NCI-H748 (cell line): ENCODE results near the gene NINJ2.
A peak's percentile ranks its signal among the peaks of the same experiment; 100 is the strongest.

Experiments used
- DNase-seq: peaks from one replicate; lab custom pipeline; 2025; ENCODE audit not compliant: unreplicated experiment; lab: John Stamatoyannopoulos, UW

Gene NINJ2

DNA sequence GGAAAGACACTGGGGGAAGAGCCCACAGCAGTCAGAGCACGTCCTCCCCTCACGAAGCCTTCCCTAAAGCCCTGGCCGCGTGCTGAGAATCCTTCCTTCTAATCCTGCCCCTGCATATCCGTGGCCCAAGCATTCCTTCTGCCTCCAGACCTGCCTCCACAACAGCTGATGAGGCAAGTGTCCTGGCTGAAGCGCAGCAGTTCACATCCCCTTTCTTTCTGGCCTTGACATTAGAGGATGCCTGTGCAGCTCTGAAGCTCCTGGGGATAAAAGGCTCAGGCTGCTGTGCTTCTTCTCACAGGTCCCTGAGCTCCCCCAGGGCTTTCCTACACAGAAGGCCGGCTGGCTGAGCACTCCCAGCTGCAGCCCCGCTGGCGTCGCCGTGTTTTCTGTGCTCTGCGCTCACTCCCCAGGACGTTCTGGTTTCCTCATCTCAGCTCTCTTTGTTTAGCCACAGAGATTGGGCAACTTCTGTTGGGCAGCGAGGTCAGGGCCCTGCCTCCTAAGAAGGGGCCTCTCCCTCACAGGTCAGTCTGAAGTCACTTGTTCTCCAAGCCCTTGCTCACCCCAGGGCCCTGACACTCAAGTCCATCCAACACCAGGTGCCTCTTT lies 45.8 kb downstream of the NINJ2 start:
- DNase-seq = no peak

DNA sequence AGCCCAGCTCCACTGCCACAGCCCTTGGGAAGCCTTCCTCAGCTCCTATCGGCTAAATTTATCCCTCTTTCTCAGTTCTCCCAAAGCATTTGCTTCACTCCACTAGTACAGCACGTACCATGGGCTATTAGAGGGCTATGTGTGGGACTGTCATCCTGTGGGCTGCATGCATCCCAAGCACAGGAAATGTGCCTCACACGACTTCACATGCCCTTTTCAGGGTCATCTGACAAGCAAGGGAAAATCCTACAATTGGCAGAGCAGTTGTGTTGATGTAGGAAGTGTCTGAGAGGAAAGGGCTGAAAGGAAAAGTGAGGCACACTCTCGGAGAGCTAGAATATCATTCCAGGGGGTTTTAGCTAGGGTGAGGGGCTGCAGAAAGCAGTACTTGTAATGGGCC lies 47.6 kb downstream of the NINJ2 start:
- DNase-seq = no peak

DNA sequence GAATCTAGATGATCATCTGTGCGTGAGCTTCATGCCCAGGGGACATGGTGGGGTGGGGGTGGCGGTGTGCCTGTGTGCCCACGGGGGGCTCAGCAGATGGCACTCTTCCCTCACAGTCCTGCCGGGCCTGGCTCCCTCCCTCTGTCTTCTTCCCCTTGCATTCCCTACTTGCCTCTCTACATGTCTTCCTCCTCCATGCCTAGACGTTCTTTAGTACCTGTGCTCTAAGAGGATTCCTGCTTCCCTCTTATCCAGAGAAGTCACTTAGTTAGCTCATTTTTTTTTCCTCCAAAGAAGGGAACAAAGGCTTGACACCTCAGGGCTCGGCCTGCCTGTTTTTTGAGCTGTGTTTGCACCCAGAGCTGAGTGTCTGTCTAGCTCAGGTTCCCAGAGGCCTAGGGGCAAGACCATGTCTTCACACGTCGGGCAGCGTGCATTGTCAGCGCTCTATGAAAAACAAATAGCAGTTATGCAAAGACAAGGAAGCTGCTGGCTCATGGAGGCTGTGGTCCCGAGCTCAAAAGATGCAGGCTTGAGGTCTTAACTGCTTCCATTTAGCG lies 48.8 kb downstream of the NINJ2 start:
- no peak for DNase-seq

DNA sequence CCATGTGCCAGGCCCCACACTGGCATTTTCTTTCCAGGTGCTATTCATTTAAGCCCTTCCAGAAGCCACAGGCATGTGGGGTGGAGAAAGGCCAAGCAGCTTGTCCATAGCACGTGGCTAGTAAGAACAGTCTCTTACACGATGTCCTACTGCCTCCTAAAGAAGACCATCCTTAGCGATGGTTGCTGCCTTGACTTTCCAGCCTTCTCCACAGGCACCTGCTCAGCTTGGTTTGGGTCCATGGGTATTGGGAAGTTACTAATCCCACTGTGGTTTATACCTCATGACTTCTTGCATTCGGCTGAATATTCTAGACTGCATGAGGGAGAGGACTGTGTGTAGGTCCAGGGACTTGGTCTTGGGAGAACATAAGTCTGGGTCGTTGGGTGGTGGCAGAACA lies 49.2 kb downstream of the NINJ2 start:
- no peak for DNase-seq

DNA sequence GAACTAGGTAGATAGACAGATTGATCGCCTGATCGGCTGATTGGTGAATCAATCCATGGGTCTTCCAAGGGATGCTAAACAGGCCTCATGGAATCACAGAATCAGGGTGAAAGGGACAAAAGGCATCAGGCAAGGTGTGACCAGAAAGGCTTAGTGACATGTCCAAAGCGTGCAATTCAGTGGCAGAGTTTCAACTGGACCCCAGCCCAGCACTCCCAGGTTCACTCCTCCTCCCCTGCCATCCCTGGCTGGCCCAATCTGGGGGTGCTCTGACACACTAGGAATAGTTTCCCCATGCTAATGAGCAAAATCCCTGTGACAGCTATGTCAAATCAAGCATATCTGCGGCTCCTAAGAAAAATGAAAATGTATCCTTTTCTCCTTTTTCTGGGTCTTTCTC lies 50.4 kb downstream of the NINJ2 start:
- DNase-seq = no peak

DNA sequence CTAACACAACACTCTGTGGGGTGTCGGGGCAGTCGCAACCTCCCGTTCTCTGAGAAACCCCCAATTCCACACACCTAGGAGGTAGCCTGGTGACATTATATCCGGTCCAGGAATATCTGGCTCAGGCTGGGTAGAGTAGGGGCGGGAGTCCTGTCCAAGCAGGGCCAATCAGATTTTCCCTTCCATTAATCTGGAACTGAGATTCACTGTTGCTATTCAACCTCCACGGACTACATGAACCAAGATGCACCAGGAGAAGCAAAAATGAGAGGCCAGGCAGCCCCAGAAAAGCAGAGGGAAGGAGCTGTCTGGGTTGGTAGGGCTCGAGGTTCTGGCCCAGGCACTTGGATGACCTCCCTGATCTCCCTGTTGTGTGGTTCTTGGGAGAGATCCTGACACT lies 51.0 kb downstream of the NINJ2 start:
- no peak for DNase-seq

DNA sequence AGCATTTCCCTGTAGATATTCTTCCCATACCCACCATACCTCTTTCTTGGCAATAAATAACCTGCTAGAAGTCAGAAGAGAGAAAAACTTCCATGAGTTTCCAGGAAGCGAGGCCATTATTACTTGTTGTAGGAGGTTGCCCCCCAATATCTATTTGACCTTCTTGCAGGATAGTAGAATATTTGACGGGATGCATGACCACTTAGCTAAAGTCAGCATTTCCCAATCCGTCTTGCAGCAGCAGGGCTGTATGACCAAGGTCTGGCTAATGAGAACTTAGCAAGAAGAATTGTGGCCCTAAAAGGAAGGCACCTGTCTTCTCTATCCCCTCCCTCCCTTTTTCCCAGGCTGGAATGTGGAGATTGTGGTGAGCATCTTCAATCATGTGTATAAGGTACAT lies 51.5 kb downstream of the NINJ2 start:
- DNase-seq = no peak

DNA sequence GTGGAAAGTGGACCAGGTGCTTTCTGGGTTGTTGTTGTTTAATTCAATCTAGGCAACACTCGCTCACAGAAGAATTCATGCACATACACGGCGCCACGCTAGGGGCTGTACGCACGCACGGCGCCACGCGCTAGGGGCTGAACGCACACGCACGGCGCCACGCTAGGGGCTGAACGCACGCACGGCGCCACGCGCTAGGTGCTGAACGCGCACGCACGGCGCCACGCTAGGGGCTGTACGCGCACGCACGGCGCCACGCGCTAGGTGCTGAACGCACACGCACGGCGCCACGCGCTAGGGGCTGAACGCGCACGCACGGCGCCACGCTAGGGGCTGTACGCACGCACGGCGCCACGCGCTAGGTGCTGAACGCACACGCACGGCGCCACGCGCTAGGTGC lies 54.3 kb downstream of the NINJ2 start:
- no peak for DNase-seq

DNA sequence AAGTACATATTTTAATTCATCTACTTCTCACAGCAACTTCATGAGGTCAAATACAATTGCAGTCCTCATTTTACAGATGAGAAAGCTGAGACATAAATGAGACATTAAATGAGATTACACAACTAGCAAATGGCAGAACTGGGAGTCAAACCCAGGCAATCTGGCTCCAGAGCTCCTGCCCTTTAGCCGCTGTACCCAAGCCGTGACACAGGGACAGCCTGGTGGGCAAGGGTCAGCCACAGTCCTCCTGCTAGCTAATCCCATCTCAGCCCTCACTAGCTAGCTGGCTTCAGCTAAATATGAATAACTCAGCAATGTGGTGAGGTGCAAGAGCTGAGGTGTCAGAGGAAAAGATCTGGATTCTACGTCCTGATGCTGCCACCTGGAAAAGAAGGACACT lies 54.8 kb downstream of the NINJ2 start:
- no peak for DNase-seq

DNA sequence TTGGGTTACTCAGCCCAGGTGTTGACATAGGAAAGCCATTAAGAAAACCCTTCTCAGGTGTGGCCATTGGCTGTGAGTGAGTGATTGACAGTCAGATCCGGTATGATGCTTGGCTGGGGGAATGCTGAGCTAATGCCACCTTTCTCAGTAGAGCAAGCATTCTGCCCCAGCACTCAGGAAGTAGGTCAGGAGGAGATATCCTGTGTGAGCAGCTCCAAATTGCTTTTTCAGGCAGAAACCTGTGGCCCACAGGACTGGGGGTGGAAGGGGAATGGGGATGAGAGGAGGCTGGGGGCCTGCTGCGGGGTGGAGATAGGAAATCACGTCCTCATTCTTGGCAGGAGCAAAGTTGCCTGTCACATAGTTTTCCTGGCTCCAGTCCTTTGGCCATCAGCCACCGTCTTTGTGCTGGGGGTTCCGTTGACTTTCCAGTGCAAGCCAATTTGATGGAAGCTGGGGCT lies 55.7 kb downstream of the NINJ2 start:
- no peak for DNase-seq

DNA sequence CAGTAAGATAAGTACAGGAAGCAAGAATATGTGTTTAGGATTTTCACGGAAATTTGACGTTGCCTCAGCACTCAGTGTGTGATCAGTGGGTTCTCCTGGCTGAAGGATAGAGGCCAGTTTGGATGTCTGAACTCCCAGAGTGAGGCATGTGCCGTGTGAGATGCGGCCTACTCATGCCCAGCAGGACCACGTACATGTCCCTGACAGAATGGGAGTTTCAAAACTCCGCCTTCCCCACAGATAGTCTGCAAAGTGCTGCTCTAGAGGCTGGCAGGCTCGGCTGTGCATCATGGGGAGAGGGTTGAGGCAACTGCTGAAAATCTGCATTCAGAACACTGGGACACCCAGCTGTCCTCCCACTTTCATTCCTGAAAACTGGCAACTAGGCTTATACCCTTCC lies 58.3 kb downstream of the NINJ2 start:
- no peak for DNase-seq

DNA sequence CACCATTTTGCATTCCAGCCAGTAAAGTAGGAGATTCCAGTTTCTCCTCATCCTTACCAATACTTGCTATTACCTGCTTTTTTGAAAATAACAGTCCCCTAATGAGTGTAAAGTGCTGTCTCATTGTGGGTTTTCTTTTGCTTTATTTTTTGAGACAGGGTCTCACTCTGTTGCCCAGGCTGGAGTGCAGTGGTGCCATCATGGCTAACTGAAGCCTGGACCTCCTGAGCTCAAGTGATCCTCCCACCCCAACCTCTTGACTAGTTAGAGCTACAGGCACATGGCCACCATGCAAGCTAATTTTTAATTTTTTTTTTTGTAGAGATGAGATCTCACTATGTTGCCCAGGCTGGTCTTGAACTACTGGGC lies 60.6 kb downstream of the NINJ2 start:
- no peak for DNase-seq

DNA sequence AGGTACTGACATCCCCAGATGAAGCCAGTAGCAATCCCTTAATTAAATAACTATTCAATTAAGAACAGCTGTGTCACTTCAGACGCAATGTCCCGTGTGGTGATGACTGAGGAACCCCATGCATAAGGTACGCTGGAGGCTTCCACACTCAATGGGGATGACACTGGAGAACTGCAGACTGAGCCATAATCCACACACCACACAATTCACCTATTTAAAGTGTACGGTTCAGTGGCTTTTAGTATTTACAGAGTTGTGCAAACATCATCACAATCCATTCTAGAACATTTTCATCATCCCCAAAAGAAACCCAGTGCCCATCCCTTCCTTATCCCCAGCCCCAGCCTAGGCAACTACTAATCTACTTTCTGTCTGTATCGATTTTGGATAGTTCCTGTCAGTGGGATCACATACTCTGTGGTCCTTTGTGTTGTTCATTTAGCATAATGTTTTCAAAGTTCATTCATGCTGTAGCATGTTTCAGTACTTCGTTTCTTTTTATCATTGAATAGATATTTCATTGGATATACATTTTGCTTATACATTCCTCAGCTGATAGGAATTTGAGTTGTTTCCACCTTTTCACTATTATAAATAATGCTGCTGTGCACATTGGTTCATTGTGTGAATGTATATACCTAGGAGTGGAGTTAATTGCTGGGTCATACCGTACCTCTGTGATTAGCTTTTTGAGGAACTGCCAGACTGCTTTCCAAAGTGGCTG lies 61.1 kb downstream of the NINJ2 start:
- DNase-seq = peak; percentile 5

DNA sequence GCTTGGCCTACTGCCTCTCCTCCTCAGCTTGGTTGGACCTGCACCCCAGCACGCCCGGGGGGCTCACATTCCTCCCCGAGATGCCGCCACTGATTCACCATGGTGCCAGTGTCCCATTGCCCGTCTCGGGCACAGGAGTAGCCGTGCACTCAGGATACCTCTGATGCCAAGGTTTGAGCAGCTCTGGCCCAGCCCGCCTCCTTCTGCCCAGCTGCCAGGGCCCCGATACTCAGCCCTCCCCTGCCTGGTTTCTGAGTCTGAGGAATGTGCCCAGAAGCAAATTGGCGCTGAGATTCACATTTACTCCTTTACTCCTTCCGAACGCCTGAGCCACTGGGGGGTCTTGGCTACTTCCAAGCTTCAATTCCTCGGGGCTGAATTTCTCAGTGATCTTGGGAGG lies 63.5 kb downstream of the NINJ2 start:
- no peak for DNase-seq

DNA sequence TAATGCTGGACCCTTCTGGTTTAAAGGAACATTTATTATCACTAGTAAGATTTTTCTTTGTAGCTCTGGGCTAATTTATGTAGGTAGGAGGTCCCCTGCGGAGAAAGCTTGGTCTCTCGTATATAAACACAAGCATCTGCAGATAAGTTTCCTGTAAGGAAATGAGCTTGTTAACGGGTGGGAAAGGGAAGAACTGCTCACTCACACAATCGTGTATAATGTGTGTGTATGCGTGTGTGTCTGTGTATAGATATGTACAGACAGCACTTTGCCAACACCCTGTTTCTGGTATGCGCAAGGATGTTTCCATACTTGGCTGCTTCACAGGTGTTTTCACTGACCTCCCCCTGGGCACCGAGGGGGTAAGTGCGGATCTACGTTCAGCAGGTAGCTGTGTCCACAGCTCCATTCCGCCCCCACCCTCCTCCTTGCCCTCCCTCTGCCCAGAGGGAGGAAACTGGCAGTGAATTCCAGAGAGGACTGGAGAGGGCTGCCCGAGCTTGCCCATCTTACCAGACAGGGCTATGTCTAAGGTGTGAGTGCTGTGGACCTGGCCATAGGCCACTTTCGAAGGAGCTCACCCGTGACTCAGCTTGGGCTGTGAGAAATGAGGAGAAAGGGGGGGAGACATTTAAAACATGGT lies 65.2 kb downstream of the NINJ2 start:
- DNase-seq = no peak

DNA sequence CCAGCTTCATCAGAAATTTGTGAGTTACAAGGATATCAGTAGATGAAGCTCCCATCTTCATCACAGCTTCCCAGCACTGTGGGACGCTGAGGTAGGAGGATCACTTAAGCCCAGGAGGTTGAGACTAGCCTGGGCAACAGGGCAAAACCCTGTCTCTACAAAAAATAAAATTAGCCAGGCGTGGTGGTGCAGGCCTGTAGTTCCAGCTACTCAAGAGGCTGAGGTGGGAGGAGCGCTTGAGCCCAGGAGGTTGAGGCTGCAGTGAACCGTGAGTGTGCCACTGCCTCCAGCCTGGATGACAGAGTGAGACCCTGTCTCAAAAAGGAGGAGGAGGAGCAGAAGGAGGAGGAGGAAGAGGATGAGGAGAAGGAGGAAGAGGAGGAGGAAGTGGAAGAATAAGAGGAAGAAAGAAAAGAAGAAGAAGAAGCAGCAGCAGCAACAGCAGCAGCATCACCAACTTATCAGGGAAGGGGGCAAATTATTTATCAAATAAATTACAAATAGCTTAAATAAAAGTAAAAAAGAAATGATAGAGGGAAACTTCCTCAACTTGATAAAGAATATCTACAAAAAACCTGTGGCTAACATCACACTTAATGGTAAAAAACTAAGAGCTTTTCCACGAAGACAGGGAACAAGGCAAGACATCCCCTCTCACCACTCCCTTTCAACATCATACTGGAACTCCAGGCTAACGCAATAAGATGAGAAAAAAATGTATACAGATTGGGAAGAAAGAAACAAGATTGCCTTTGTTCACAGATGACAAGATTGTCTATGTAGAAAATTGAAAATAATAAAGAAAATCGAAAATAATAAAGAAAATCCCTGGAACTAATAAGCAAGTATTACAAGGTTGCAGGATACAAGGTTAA lies 69.6 kb downstream of the NINJ2 start:
- DNase-seq = no peak

DNA sequence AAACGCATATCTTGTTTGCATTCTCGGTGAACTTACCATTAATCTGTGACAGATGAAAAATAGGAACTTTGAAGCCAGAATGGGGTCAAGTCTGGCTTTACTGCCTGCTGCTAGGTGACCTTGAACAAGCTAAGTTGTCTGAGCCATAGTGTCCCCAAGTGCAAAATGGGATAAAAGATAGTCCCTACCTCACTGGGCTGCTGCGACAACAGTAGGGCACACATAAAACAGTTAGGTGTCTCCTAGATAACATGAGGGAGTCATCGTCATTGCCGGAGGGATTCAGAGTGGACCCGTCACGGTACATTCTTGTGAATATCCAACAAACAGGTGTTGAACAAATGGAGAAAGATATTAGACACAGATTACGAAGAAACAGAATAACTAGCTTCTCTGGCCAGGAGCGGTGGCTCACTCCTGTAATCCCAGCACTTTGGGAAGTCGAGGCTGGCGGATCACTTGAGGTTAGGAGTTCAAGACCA lies 71.2 kb downstream of the NINJ2 start:
- no peak for DNase-seq

DNA sequence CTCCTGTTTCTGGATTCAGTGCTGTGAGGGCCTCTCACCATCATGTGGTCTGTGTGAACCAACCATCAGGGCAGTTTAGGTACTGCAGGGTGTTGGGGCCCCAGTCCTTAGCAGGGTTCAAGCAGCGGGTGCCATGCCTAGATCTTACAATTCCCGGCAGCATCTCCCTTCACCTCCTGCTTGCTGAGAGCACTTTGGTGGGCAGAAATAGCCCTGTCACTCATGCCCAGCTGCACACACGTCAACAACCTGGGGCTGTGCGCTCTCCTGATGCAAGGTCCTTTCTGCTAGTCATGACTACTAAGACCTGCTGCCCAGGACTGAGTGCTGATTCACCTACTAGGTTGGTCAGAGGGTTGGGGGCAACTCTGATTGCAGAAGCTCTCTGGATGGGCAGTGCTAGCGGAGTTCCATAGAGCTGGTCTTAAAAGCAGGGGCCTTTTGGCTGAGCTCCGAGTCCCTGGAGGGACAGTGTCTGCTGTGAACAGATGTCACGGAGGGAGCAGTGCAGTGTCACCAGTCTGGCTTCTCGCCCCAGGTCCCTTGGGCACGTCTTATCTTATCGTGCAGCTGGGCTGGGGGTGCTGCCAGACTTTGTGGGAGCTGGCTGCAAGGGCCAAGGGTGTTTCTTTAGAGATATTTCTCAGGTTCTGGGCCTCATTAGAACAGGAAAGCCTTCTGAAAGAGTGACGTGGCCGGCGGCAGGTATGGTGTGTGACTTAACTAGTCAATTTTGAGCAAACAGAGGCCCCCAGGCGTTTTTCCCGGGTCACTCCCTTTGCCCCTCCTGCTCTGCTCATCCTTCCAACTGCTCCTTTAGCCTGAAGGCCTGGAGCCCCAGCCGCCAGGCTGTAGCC lies 71.8 kb downstream of the NINJ2 start:
- no peak for DNase-seq

DNA sequence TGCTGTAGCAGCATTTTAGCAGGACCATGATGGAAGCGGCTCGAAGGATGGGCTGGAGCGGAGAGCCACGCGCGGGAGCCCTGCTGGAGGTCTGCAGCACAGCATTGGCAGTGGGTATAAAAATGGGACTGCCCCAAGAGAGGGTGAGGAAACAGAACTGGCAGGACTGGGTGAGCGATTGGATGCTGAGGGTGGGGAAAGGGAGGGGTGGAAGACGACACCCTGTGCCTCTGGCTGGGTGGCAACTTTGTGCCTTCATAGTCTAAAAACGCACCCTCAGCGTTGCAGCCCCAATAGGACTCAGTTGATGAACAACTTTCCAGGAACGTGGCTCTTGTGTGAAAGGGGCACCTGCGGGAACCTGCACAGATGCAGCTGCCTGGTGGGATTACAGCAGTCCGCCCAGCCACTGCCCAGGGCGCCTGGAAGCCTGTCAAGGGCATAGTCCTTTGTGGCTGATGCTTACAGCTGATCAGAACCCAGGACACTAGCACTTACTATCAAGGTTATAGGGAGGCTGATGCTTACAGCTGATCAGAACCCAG lies 73.0 kb downstream of the NINJ2 start:
- DNase-seq = no peak

DNA sequence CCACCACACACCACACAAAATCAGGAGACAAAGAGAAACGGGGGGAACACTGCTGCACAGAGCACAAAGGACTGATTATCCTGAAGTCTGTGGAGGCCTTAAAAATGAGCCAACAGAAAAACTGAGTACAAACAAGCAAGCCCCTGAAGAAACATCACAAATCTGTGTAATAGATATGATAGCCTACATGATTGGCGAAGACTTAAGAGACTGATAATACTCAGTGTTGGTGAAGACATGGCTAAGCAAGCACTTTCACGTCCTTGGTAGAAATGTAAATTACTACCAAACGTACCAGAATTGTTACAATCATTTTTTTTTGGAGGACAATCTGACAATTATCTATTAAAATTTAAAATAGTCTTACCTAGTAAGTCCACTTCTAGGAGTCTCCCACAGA lies 74.6 kb downstream of the NINJ2 start:
- DNase-seq = no peak
